Endodermal cell (in vitro differentiated cells): ENCODE measurements around the gene TECR. TPM values are rescaled to one million over a fixed set of nuclear protein-coding genes. Genes with fewer than 3 reads are reported as not detected.

ENCODE experiments used
- DNase-seq: peaks from one replicate; pipeline ENCODE4 v3.0.0-alpha.2; 2017
- H3K27ac ChIP-seq: 2 replicates; pipeline ENCODE4 v1.5.1; 2013; ENCODE audit warnings: mild to moderate bottlenecking, low read depth, low read length, moderate library complexity
- H3K27me3 ChIP-seq: 2 replicates; pipeline ENCODE4 v1.6.1; 2013; ENCODE audit warnings: mild to moderate bottlenecking, low read length, moderate library complexity; ENCODE audit not compliant: insufficient read depth, control insufficient read depth, poor library complexity, severe bottlenecking
- H3K36me3 ChIP-seq: 2 replicates; pipeline ENCODE4 v1.7.0; 2013; ENCODE audit warnings: mild to moderate bottlenecking, low read length, moderate library complexity; ENCODE audit not compliant: control insufficient read depth, insufficient read depth
- H3K4me1 ChIP-seq: one replicate; pipeline ENCODE4 v1.7.0; 2013; ENCODE audit warnings: low read length; ENCODE audit not compliant: control insufficient read depth, insufficient read depth
- H3K4me3 ChIP-seq: 2 replicates; pipeline ENCODE4 v1.5.1; 2013; ENCODE audit warnings: mild to moderate bottlenecking, low read length, moderate library complexity
- H3K9ac ChIP-seq: 2 replicates; pipeline ENCODE4 v1.6.1; 2013; ENCODE audit warnings: mild to moderate bottlenecking, low read length, moderate library complexity; ENCODE audit not compliant: poor library complexity, severe bottlenecking; ENCODE audit errors: extremely low read depth
- H3K9me3 ChIP-seq: 2 replicates; pipeline ENCODE4 v1.6.1; 2013; ENCODE audit warnings: mild to moderate bottlenecking, low read length, moderate library complexity; ENCODE audit not compliant: control insufficient read depth
- H3K27ac Mint-ChIP-seq: 2 replicates; pipeline ENCODE4 v1.8.0; 2020; ENCODE audit warnings: mixed read lengths
- H3K27me3 Mint-ChIP-seq: 2 replicates; pipeline ENCODE4 v1.8.0; 2021; ENCODE audit warnings: mild to moderate bottlenecking, mixed read lengths; ENCODE audit not compliant: insufficient read depth
- H3K36me3 Mint-ChIP-seq: 2 replicates; pipeline ENCODE4 v1.8.0; 2020; ENCODE audit warnings: low read depth, mixed read lengths
- H3K4me1 Mint-ChIP-seq: 2 replicates; pipeline ENCODE4 v1.8.0; 2020; ENCODE audit warnings: mixed read lengths
- H3K4me3 Mint-ChIP-seq: 2 replicates; pipeline ENCODE4 v1.8.0; 2020; ENCODE audit warnings: mild to moderate bottlenecking, moderate library complexity, mixed read lengths
- H3K9me3 Mint-ChIP-seq: 2 replicates; pipeline ENCODE4 v1.8.0; 2020; ENCODE audit warnings: mild to moderate bottlenecking, mixed read lengths
- CTCF ChIP-seq: fragments of 200-600 bp; sonication (generic); conservative IDR thresholded peaks from 2 replicates; pipeline ENCODE4 v1.5.0; 2021; ENCODE audit warnings: antibody characterized with exemption, mild to moderate bottlenecking
- WGBS, 2 experiments: methylation state at CpG; one replicate each; pipeline versions ENCODE4 v1.1.5 to v1.1.7; 2013; ENCODE audit warnings: missing lambda C conversion rate in 2 of 2, mixed read lengths in 1 of 2; ENCODE audit not compliant: insufficient coverage in 1 of 2, insufficient read length in 1 of 2; 5-methylcytosine and 5-hydroxymethylcytosine counted together
- total RNA-seq, 2 donors: library from RNA; stranded (reverse); fragmentation: NEBNext Ultra II Directional in 1 of 2; extraction: Animal tissue kit (Norgen Biotek cat#: 25700) in 1 of 2; gene quantifications; 2 replicates in 1 of 2; 3 replicates in 1 of 2; pipeline ENCODE4 v1.2.1, GENCODE V29; 2021

TECR gene
- total RNA-seq, 2 donors from 2014 or later = 127 to 140 TPM

- Histone ChIP-seq H3K27me3 (no peaks in the 10 kb centered on the region), H3K4me3 (peak overlapping the region; percentile 97), H3K9ac (no peak overlapping the region), H3K36me3 (peaks cover 39% of the 10 kb centered on the region), H3K9me3 (no peaks in the 10 kb centered on the region), H3K4me1 (peaks cover 8% of the 10 kb centered on the region), H3K27ac (no peak overlapping the region)
- WGBS, 2 experiments = 92 to 100% methylated on average over 7 to 8 of the region's 8 CpGs
- peak overlapping the region; percentile 88 for H3K4me3 Mint-ChIP-seq
- TF ChIP-seq CTCF = no peak
- H3K4me1 Mint-ChIP-seq = peaks cover 28% of the 10 kb centered on the region
- H3K9me3 Mint-ChIP-seq = no peaks in the 10 kb centered on the region
- peaks cover 25% of the 10 kb centered on the region for H3K36me3 Mint-ChIP-seq
- no peaks in the 10 kb centered on the region for H3K27me3 Mint-ChIP-seq
- DNase-seq = no peak
- no peak overlapping the region for H3K27ac Mint-ChIP-seq
Measured at GRCh38 chr19:14515501-14516047, 13.8 kb upstream of the TECR start.

GRCh38 chr19:14516048-14516534 lies 13.3 kb upstream of the TECR start:
- TF ChIP-seq CTCF = peak; percentile 44

GRCh38 chr19:14516746-14517438 lies 12.5 kb upstream of the TECR start:
- no peaks in the 10 kb centered on the region for H3K27me3 ChIP-seq
- WGBS, 2 experiments = 60 to 68% methylated on average over 17 to 18 of the region's 22 CpGs
- no peaks in the 10 kb centered on the region for H3K9me3 Mint-ChIP-seq

More at GRCh38 chr19:14516048-14516534, 13.3 kb upstream of the TECR start:
- Histone ChIP-seq H3K27me3 (no peaks in the 10 kb centered on the region), H3K36me3 (peaks cover 39% of the 10 kb centered on the region), H3K9ac (no peak overlapping the region), H3K9me3 (no peaks in the 10 kb centered on the region), H3K27ac (no peak overlapping the region), H3K4me1 (peaks cover 8% of the 10 kb centered on the region), H3K4me3 (peak overlapping the region; percentile 97)
- Mint-ChIP-seq H3K4me3 (peak overlapping the region; percentile 88), H3K27me3 (no peaks in the 10 kb centered on the region), H3K27ac (peak overlapping the region; percentile 25), H3K4me1 (peaks cover 28% of the 10 kb centered on the region), H3K36me3 (peaks cover 25% of the 10 kb centered on the region), H3K9me3 (no peaks in the 10 kb centered on the region)
- 89 to 94% methylated on average over 8 to 15 of the region's 15 CpGs for WGBS, 2 experiments
- DNase-seq = peak; percentile 58

More at GRCh38 chr19:14516746-14517438, 12.5 kb upstream of the TECR start:
- Mint-ChIP-seq H3K27me3 (no peaks in the 10 kb centered on the region), H3K36me3 (peaks cover 25% of the 10 kb centered on the region), H3K4me1 (peaks cover 28% of the 10 kb centered on the region), H3K27ac (peak overlapping the region; percentile 89), H3K4me3 (peak overlapping the region; percentile 88)
- peak overlapping the region; percentile 97 for H3K4me3 ChIP-seq
- no peak overlapping the region for H3K27ac ChIP-seq
- peaks cover 8% of the 10 kb centered on the region for H3K4me1 ChIP-seq
- H3K9me3 ChIP-seq = no peaks in the 10 kb centered on the region
- H3K9ac ChIP-seq = peak overlapping the region; percentile 94
- no peak for TF ChIP-seq CTCF
- no peak for DNase-seq
- peaks cover 39% of the 10 kb centered on the region for H3K36me3 ChIP-seq
